ENCODE measurements around the gene SNCG.
"Not testable (repeated sequence)": the region's sequence is repeated elsewhere in the genome, so short reads cannot be mapped to it uniquely, and the experiment has no call there.

Gene SNCG

DNA sequence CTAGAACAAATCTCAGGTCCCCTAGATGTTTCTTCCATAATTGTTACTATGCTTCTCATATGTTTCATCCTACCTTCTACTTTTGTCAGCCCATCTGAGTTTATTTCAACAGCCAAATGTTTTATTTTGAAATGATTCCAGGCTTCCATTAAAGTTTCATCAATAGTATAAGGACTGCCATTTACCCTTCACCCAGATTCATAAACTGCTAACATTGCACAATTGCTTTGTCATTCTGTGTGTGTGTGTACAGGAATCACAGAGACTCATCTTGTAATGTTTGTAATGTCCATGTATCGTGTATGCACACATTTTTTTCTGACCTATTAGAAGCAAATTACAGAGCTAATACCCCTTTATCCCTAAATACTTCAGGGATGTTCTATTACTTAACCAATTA lies 26.5 kb upstream of the SNCG start:
- Histone ChIP-seq H3K4me3 (replicated peaks; ENCODE audit: low read depth, low read length) (no peak overlapping the region), H3K27me3 (replicated peaks; ENCODE audit: control insufficient read depth, insufficient read depth, low read length) (no peaks in the 10 kb centered on the region), H3K36me3 (ENCODE audit: control insufficient read depth, insufficient read depth, low read length) (no peaks in the 10 kb centered on the region)
- TF ChIP-seq, protein P1, sequence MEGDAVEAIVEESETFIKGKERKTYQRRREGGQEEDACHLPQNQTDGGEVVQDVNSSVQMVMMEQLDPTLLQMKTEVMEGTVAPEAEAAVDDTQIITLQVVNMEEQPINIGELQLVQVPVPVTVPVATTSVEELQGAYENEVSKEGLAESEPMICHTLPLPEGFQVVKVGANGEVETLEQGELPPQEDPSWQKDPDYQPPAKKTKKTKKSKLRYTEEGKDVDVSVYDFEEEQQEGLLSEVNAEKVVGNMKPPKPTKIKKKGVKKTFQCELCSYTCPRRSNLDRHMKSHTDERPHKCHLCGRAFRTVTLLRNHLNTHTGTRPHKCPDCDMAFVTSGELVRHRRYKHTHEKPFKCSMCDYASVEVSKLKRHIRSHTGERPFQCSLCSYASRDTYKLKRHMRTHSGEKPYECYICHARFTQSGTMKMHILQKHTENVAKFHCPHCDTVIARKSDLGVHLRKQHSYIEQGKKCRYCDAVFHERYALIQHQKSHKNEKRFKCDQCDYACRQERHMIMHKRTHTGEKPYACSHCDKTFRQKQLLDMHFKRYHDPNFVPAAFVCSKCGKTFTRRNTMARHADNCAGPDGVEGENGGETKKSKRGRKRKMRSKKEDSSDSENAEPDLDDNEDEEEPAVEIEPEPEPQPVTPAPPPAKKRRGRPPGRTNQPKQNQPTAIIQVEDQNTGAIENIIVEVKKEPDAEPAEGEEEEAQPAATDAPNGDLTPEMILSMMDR (IDR thresholded peaks at IDR 0.05; ENCODE audit: insufficient read depth, low read length, poor library complexity, severe bottlenecking), result no peak
- DNase-seq (ENCODE audit: extremely low read depth, insufficient read length), result no peak

DNA sequence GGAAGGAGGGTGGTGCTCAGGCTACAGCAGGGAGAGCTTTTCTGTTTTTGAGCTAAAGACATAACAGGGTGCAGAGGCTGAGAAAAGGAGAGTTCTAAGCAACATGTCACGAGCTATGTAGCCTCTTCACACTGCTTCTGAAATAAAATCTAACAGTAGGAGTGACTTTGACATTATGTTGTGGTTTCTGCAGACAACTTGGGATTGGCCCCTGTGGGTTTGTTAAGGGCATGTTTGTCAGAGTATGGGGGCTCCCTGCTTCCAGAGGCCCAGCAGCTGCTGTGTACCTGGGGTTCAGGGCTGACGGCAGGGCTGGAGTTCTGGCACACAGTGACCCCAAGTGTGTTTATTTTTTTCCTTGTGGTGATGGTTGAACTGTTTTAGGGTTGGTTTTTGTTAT lies 25.7 kb upstream of the SNCG start:
- H3K36me3 ChIP-seq (ENCODE audit: control insufficient read depth, insufficient read depth, low read length), result no peaks in the 10 kb centered on the region
- no peak for DNase-seq (ENCODE audit: extremely low read depth, insufficient read length)
- H3K4me3 ChIP-seq (replicated peaks; ENCODE audit: low read depth, low read length), result no peak overlapping the region
- TF ChIP-seq, protein P1 (IDR thresholded peaks at IDR 0.05; ENCODE audit: insufficient read depth, low read length, poor library complexity, severe bottlenecking), result no peak
- no peaks in the 10 kb centered on the region for H3K27me3 ChIP-seq (replicated peaks; ENCODE audit: control insufficient read depth, insufficient read depth, low read length)

DNA sequence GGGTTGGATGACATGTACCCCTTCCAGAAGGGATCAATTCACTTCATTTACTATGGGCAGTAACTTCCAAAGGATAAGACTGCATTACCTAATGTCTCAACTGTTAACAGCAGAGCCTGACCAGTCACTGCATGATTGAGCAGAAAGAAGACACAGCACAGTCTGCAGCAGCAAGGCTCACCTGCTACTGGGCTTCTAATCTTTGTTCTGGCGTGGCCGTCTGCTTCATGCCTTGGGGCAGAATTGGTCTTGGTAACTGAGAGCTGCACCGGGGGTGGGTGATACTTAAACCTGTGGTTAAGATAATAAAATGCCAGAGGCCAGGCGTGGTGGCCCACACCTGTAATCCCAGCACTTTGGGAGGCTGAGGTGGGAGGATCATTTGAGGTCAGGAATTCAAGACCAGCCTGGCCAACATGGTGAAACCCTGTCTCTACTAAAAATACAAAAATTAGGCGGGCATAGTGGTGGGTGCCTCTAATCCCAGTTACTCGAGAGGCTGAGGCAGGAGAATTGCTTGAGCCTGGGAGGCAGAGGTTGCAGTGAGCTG lies 24.2 kb upstream of the SNCG start:
- not testable (repeated sequence) for H3K36me3 ChIP-seq (ENCODE audit: control insufficient read depth, insufficient read depth, low read length); H3K4me3 ChIP-seq (replicated peaks; ENCODE audit: low read depth, low read length); DNase-seq (ENCODE audit: extremely low read depth, insufficient read length); H3K27me3 ChIP-seq (replicated peaks; ENCODE audit: control insufficient read depth, insufficient read depth, low read length)

DNA sequence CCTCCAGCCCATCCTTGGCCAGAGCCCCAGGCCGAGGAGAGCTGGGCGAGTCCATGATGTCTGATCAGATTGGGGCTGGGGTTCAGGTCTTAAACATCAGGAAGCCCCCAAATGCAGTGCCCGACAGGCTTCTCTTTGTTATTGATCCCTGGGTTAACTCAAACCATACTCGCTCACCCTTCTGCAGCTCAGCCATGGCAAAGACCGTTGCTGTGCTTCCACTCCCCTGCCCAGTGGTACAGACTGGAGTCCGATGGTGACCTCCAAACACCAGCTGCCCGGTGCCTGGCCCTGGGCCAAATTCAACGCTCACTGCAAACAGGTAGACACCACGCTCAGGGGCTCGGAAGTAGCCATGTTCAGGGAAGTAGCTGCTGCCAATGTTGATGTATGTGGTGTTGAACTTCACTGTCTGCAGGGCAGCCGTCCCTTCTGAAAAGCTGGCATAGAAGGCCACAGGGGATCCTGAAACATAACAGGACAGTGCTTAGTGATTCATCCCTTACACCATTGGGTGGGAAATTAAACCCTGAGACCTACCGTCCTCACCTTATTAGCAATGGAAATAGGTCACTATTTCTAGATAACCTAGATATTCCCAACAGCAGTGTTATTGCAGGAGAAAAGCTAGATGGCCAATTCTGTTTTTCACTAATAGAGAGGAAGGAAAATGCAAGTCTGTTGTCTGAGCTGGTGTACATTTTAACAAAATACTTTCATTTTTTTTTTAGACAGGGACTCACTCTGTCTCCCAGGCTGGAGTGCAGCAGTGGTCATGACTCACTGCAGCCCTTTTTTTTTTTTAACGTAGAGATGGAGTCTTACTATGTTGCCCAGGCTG lies 21.5 kb upstream of the SNCG start:
- TF ChIP-seq, protein P1 (IDR thresholded peaks at IDR 0.05; ENCODE audit: insufficient read depth, low read length, poor library complexity, severe bottlenecking), result no peak
- Histone ChIP-seq H3K4me3 (replicated peaks; ENCODE audit: low read depth, low read length) (no peak overlapping the region), H3K27me3 (replicated peaks; ENCODE audit: control insufficient read depth, insufficient read depth, low read length) (no peaks in the 10 kb centered on the region), H3K36me3 (ENCODE audit: control insufficient read depth, insufficient read depth, low read length) (no peaks in the 10 kb centered on the region)
- no peak for DNase-seq (ENCODE audit: extremely low read depth, insufficient read length)

DNA sequence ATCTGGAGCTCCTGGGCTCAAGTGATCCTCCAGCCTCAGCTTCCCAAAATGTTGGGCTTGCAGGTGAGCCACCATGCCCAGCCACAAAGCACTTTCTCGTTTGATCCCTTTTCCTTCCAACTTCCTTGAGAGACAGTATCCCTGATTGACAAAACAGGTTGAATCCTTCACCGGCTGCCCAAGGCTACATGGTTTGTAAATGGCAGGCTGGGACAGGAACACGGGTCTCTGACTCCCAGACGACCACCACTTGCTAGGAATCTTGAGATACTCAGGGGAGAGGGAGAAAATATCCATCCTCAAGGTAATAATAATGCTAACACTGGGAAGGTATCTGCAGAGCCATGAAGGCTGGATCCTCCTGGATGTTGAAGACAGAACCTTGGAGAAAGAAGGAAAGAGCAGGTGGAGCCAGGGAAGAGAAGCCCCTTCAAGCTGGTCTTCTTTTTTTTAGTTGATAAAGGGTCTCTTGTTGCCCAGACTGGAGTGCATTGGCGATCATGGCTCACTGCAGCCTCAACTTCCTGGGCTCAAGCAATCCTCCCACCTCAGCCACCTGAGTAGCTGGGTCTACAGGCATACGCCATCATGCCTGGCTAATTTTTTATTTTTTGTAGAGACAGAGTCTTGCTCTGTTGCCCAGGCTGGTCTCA lies 20.8 kb upstream of the SNCG start:
- Histone ChIP-seq H3K36me3 (ENCODE audit: control insufficient read depth, insufficient read depth, low read length) (no peaks in the 10 kb centered on the region), H3K27me3 (replicated peaks; ENCODE audit: control insufficient read depth, insufficient read depth, low read length) (no peaks in the 10 kb centered on the region), H3K4me3 (replicated peaks; ENCODE audit: low read depth, low read length) (no peak overlapping the region)
- TF ChIP-seq, protein P1 (IDR thresholded peaks at IDR 0.05; ENCODE audit: insufficient read depth, low read length, poor library complexity, severe bottlenecking), result no peak
- DNase-seq (ENCODE audit: extremely low read depth, insufficient read length), result no peak

DNA sequence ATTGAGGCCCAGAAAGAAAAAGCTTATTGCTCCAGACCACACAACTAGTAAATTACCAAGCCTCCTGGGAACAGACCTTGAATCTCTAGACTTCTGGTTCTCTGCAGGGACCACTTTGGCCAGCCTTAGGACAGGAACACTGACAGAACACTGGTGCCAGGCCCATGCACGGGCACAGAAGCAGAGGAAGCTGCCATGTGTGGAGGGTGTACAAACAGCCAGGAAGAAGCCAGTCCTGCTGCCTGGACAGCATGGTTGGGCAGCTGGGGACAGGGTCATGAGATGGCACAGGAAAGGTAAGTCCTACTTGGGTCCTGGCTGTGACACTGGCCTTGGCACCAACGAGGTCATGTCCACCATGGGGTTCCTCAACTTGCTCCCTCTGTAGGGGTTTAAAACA lies 20.1 kb upstream of the SNCG start:
- Histone ChIP-seq H3K27me3 (replicated peaks; ENCODE audit: control insufficient read depth, insufficient read depth, low read length) (no peaks in the 10 kb centered on the region), H3K4me3 (replicated peaks; ENCODE audit: low read depth, low read length) (no peak overlapping the region), H3K36me3 (ENCODE audit: control insufficient read depth, insufficient read depth, low read length) (no peaks in the 10 kb centered on the region)
- no peak for DNase-seq (ENCODE audit: extremely low read depth, insufficient read length)
- TF ChIP-seq, protein P1 (IDR thresholded peaks at IDR 0.05; ENCODE audit: insufficient read depth, low read length, poor library complexity, severe bottlenecking), result no peak

DNA sequence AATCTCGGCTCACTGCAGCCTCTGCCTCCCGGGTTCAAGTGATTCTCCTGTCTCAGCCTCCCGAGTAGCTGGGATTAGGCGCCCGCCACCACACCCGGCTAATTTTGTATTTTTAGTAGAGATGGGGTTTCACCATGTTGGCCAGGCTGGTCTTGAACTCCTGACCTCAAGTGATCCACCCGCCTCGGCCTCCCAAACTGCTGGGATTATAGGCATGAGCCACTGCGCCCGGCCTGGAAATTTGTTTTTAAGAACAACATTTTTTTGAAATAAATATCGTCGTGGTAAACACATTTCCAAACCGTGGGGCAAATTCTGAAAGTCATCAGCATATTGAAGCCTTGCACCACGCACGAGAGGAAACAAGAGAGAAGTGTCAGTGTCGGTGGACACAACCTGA lies 18.3 kb upstream of the SNCG start:
- not testable (repeated sequence) for DNase-seq (ENCODE audit: extremely low read depth, insufficient read length); H3K4me3 ChIP-seq (replicated peaks; ENCODE audit: low read depth, low read length); H3K27me3 ChIP-seq (replicated peaks; ENCODE audit: control insufficient read depth, insufficient read depth, low read length); H3K36me3 ChIP-seq (ENCODE audit: control insufficient read depth, insufficient read depth, low read length)
